K562 (cell line): ENCODE data around the gene THSD8. TPM values are rescaled to one million over a fixed set of nuclear protein-coding genes. Genes with fewer than 3 reads are reported as not detected.

Experiments used
- C11orf30 ChIP-seq: fragments of 450-650 bp; IDR thresholded peaks from 2 replicates; pipeline ENCODE4 v1.6.1; 2016; ENCODE audit warnings: low read depth, mild to moderate bottlenecking
- CREBBP ChIP-seq: IDR thresholded peaks from one replicate; pipeline ENCODE4 v1.6.1; 2012; ENCODE audit warnings: low read depth, mild to moderate bottlenecking, control low read depth, inconsistent platforms, low read length
- CTBP1 ChIP-seq: fragments of 450-650 bp; IDR thresholded peaks from 2 replicates; pipeline ENCODE4 v1.6.1; 2016; ENCODE audit warnings: borderline replicate concordance
- CTCFL ChIP-seq: IDR thresholded peaks from 2 replicates; pipeline ENCODE4 v1.6.1; 2011; ENCODE audit warnings: borderline replicate concordance, low read depth, mild to moderate bottlenecking, moderate library complexity, low read length; ENCODE audit not compliant: insufficient read depth, poor library complexity, severe bottlenecking
- ELF1 ChIP-seq: fragments of 200-800 bp; sonication (Bioruptor generic); IDR thresholded peaks from 2 replicates; pipeline ENCODE4 v1.6.1; 2016; ENCODE audit warnings: missing genetic modification characterization, missing compliant biosample characterization
- ETS1 ChIP-seq: conservative IDR thresholded peaks from 2 replicates; pipeline ENCODE4 v1.6.1; 2011; ENCODE audit warnings: low read depth, mild to moderate bottlenecking, low read length; ENCODE audit not compliant: control insufficient read depth
- FOXP1 ChIP-seq: sonication (generic); formaldehyde crosslinking; IDR thresholded peaks from 2 replicates; pipeline ENCODE4 v1.8.0; 2022; ENCODE audit warnings: mild to moderate bottlenecking, missing genetic modification reagents
- HBP1 ChIP-seq: fragments of 450-650 bp; formaldehyde crosslinking; IDR thresholded peaks from 2 replicates; pipeline ENCODE4 v1.4.0; 2022; ENCODE audit warnings: missing genetic modification characterization
- HNRNPL ChIP-seq: fragments of 200-400 bp; formaldehyde crosslinking; IDR thresholded peaks from 2 replicates; pipeline ENCODE4 v1.6.1; 2017; ENCODE audit warnings: low read depth, mild to moderate bottlenecking, low read length
- NCOA6 ChIP-seq: fragments of 450-650 bp; IDR thresholded peaks from 2 replicates; pipeline ENCODE4 v1.6.1; 2017; ENCODE audit warnings: mild to moderate bottlenecking
- NRF1 ChIP-seq, 2 experiments: fragments of 450-650 bp; IDR thresholded peaks in 1 of 2; conservative IDR thresholded peaks in 1 of 2; 2 replicates each; pipeline ENCODE4 v1.6.1; 2014; ENCODE audit warnings: mild to moderate bottlenecking in 2 of 2
- POLR2A ChIP-seq: fragments of 450-650 bp; conservative IDR thresholded peaks from 2 replicates; pipeline ENCODE4 v1.6.1; 2016
- POLR2G ChIP-seq: fragments of 200-400 bp; formaldehyde crosslinking; IDR thresholded peaks from 2 replicates; pipeline ENCODE4 v1.6.1; 2017; ENCODE audit warnings: low read depth, mild to moderate bottlenecking, antibody characterized with exemption, low read length, moderate library complexity
- RB1 ChIP-seq: fragments of 450-650 bp; IDR thresholded peaks from 2 replicates; pipeline ENCODE4 v1.6.1; 2017; ENCODE audit warnings: low read depth, mild to moderate bottlenecking
- RBBP5 ChIP-seq: fragments of 200-600 bp; sonication (generic); IDR thresholded peaks from 2 replicates; pipeline ENCODE4 v1.6.1; 2012; ENCODE audit warnings: borderline replicate concordance, mild to moderate bottlenecking, low read length, control low read depth, inconsistent platforms; ENCODE audit not compliant: insufficient read depth, poor library complexity, severe bottlenecking
- RBM34 ChIP-seq: fragments of 200-400 bp; formaldehyde crosslinking; IDR thresholded peaks from 2 replicates; pipeline ENCODE4 v1.6.1; 2018; ENCODE audit warnings: low read length, borderline replicate concordance; ENCODE audit not compliant: insufficient read depth
- SETDB1 ChIP-seq: IDR thresholded peaks from one replicate; pipeline ENCODE4 v1.6.1; 2012; ENCODE audit warnings: low read length, control low read depth, inconsistent platforms
- SNAPC5 ChIP-seq: fragments of 250-450 bp; sonication (Bioruptor Pico); IDR thresholded peaks from 2 replicates; pipeline ENCODE4 v1.8.0; 2021; ENCODE audit warnings: moderate library complexity, mild to moderate bottlenecking, inconsistent platforms
- SP1 ChIP-seq: sonication (generic); formaldehyde crosslinking; IDR thresholded peaks from 2 replicates; pipeline ENCODE4 v1.8.1; 2022; ENCODE audit warnings: mild to moderate bottlenecking, missing genetic modification reagents
- TCF7L2 ChIP-seq: fragments of 150-350 bp; IDR thresholded peaks from 2 replicates; pipeline ENCODE4 v1.6.1; 2016; ENCODE audit warnings: low read depth, mild to moderate bottlenecking, low read length, moderate library complexity
- ZFP1 ChIP-seq: fragments of 450-650 bp; formaldehyde crosslinking; IDR thresholded peaks from 2 replicates; pipeline ENCODE4 v1.4.0; 2020; ENCODE audit warnings: mild to moderate bottlenecking, mixed read lengths
- ZNF212 ChIP-seq: fragments of 450-650 bp; formaldehyde crosslinking; IDR thresholded peaks from 2 replicates; pipeline ENCODE4 v1.4.0; 2020; ENCODE audit warnings: mild to moderate bottlenecking
- ZNF699 ChIP-seq: fragments of 250-450 bp; sonication (Bioruptor Pico); IDR thresholded peaks from 2 replicates; pipeline ENCODE4 v1.8.0; 2021; ENCODE audit warnings: mild to moderate bottlenecking, moderate library complexity; ENCODE audit not compliant: insufficient replicate concordance
- ZSCAN29 ChIP-seq: fragments of 450-650 bp; IDR thresholded peaks from 2 replicates; pipeline ENCODE4 v1.6.1; 2017
- polyA plus RNA-seq, 8 experiments: library from polyadenylated mRNA; depleted of rRNA in 4 of 8; stranded (reverse) in 5 of 8; unstranded in 3 of 8; fragments of >200 nt; fragmentation: Nextera tagmentation in 2 of 8; fragmentation: Illumina TruSeq in 1 of 8; extraction: Ambion mirVana in 2 of 8; extraction: Trizol in 1 of 8; gene quantifications; 2 replicates each; pipeline versions ENCODE4 v1.2.1 to v1.2.3, GENCODE V29; 2011 to 2014; ENCODE audit warnings: inconsistent platforms in 1 of 8, missing spikeins in 1 of 8
- total RNA-seq, 7 experiments: library from RNA; depleted of rRNA in 6 of 7; stranded (reverse); fragments of >200 nt in 6 of 7; fragmentation: Illumina TruSeq in 2 of 7; extraction: Trizol in 2 of 7; gene quantifications; 2 replicates each; pipeline versions ENCODE4 v1.2.1 to v1.2.3, GENCODE V29; 2011 to 2021; ENCODE audit warnings: low replicate concordance in 1 of 7

Gene THSD8
- total and polyA plus RNA-seq, 9 of the 15 experiments (the other 6 are each of a cell fraction or from before 2014, with no cell fraction given) = 8.4 to 42.4 (median 19.9) TPM; not detected in 2

- TF ChIP-seq HBP1 (CRISPR knock-in tag) (0 out of 2 replicates have a peak, but pooled peaks have one; percentile 30), RBM34 (no peak), CTBP1 (peak; percentile 39; the same call in 1 of the 2 replicates), ZSCAN29 (no peak), FOXP1 (CRISPR knock-in tag) (0 out of 2 replicates have a peak, but pooled peaks have one; percentile 83), NRF1 (conservative IDR thresholded peaks at IDR 0.05 in 1 of 2, IDR thresholded peaks at IDR 0.05 in 1 of 2) (no peak; a peak in 1 of 4 replicates), POLR2A (0 out of 2 replicates have a peak, but pooled peaks have one; percentile 30), RB1 (peak; percentile 81), ETS1 (peak; percentile 20; the same call in 1 of the 2 replicates), ZFP1 (CRISPR knock-in tag) (no peak), SP1 (CRISPR knock-in tag) (peak; percentile 17; the same call in 1 of the 2 replicates), CTCFL (peak; percentile 43), SNAPC5 (CRISPR knock-in tag) (no peak), C11orf30 (no peak), RBBP5 (no peak), TCF7L2 (0 out of 2 replicates have a peak, but pooled peaks have one; percentile 18), ZNF212 (CRISPR knock-in tag) (no peak), ELF1 (tag) (peak; percentile 48; the same call in 1 of the 2 replicates), ZNF699 (CRISPR knock-in tag) (no peak), NCOA6 (no peak), POLR2G (peak; percentile 29), HNRNPL (no peak), SETDB1 (no peak), CREBBP (no peak)
These were observed 5.5 kb upstream of the THSD8 start (continued) for GRCh38 chr19:12796146-12797071.
